Endodermal cell (in vitro differentiated cells): Measurements from ENCODE around the gene VPS39. TPM values are rescaled to one million over a fixed set of nuclear protein-coding genes. Genes with fewer than 3 reads are reported as not detected.

Experiments used
- DNase-seq: peaks from one replicate; pipeline ENCODE4 v3.0.0-alpha.2; 2017
- H3K27ac ChIP-seq: 2 replicates; pipeline ENCODE4 v1.5.1; 2013; ENCODE audit warnings: mild to moderate bottlenecking, low read depth, low read length, moderate library complexity
- H3K27me3 ChIP-seq: 2 replicates; pipeline ENCODE4 v1.6.1; 2013; ENCODE audit warnings: mild to moderate bottlenecking, low read length, moderate library complexity; ENCODE audit not compliant: insufficient read depth, control insufficient read depth, poor library complexity, severe bottlenecking
- H3K36me3 ChIP-seq: 2 replicates; pipeline ENCODE4 v1.7.0; 2013; ENCODE audit warnings: mild to moderate bottlenecking, low read length, moderate library complexity; ENCODE audit not compliant: control insufficient read depth, insufficient read depth
- H3K4me1 ChIP-seq: one replicate; pipeline ENCODE4 v1.7.0; 2013; ENCODE audit warnings: low read length; ENCODE audit not compliant: control insufficient read depth, insufficient read depth
- H3K4me3 ChIP-seq: 2 replicates; pipeline ENCODE4 v1.5.1; 2013; ENCODE audit warnings: mild to moderate bottlenecking, low read length, moderate library complexity
- H3K9ac ChIP-seq: 2 replicates; pipeline ENCODE4 v1.6.1; 2013; ENCODE audit warnings: mild to moderate bottlenecking, low read length, moderate library complexity; ENCODE audit not compliant: poor library complexity, severe bottlenecking; ENCODE audit errors: extremely low read depth
- H3K9me3 ChIP-seq: 2 replicates; pipeline ENCODE4 v1.6.1; 2013; ENCODE audit warnings: mild to moderate bottlenecking, low read length, moderate library complexity; ENCODE audit not compliant: control insufficient read depth
- H3K27ac Mint-ChIP-seq: 2 replicates; pipeline ENCODE4 v1.8.0; 2020; ENCODE audit warnings: mixed read lengths
- H3K27me3 Mint-ChIP-seq: 2 replicates; pipeline ENCODE4 v1.8.0; 2021; ENCODE audit warnings: mild to moderate bottlenecking, mixed read lengths; ENCODE audit not compliant: insufficient read depth
- H3K36me3 Mint-ChIP-seq: 2 replicates; pipeline ENCODE4 v1.8.0; 2020; ENCODE audit warnings: low read depth, mixed read lengths
- H3K4me1 Mint-ChIP-seq: 2 replicates; pipeline ENCODE4 v1.8.0; 2020; ENCODE audit warnings: mixed read lengths
- H3K4me3 Mint-ChIP-seq: 2 replicates; pipeline ENCODE4 v1.8.0; 2020; ENCODE audit warnings: mild to moderate bottlenecking, moderate library complexity, mixed read lengths
- H3K9me3 Mint-ChIP-seq: 2 replicates; pipeline ENCODE4 v1.8.0; 2020; ENCODE audit warnings: mild to moderate bottlenecking, mixed read lengths
- WGBS, 2 experiments: methylation state at CpG; one replicate each; pipeline versions ENCODE4 v1.1.5 to v1.1.7; 2013; ENCODE audit warnings: missing lambda C conversion rate in 2 of 2, mixed read lengths in 1 of 2; ENCODE audit not compliant: insufficient coverage in 1 of 2, insufficient read length in 1 of 2; 5-methylcytosine and 5-hydroxymethylcytosine counted together
- total RNA-seq, 2 donors: library from RNA; stranded (reverse); fragmentation: NEBNext Ultra II Directional in 1 of 2; extraction: Animal tissue kit (Norgen Biotek cat#: 25700) in 1 of 2; gene quantifications; 2 replicates in 1 of 2; 3 replicates in 1 of 2; pipeline ENCODE4 v1.2.1, GENCODE V29; 2021
- TF ChIP-seq, protein P1 (sequence below): fragments of 200-600 bp; sonication (generic); conservative IDR thresholded peaks from 2 replicates; pipeline ENCODE4 v1.5.0; 2021; ENCODE audit warnings: antibody characterized with exemption, mild to moderate bottlenecking

VPS39 gene
- total RNA-seq, 2 donors from 2014 or later, result 60.4 to 69.8 TPM

DNA sequence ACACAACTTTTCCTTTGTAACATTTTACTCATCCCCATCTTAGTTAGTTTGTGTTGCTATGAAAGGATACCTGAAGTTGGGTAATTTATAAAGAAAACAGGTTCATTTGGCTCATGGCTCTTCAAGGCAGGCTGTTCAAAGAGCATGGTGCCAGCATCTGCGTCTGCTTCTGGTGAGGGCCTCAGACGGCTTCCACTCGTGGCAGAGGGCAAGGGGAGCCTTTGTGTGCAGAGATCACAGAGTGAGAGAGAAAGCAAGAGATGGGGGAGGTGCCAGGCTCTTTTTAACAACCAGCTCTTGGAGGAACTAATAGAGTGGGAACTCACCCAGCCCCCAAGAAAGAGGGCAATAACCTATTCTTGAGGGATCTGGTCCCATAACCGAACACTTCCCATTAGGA is 74.7 kb downstream of the VPS39 start:
- H3K9ac ChIP-seq, result no peak overlapping the region
- H3K27me3 Mint-ChIP-seq, result no peaks in the 10 kb centered on the region
- peak; percentile 38 for DNase-seq
- H3K27me3 ChIP-seq, result no peaks in the 10 kb centered on the region
- no peak overlapping the region for H3K4me3 Mint-ChIP-seq
- WGBS, 2 experiments, result 85% methylated on average over 4 of the region's 4 CpGs; no CpG with 5 or more reads in 1 of the 2 experiments
- H3K4me1 Mint-ChIP-seq, result no peaks in the 10 kb centered on the region
- peaks cover 6% of the 10 kb centered on the region for H3K9me3 ChIP-seq
- TF ChIP-seq, protein P1, sequence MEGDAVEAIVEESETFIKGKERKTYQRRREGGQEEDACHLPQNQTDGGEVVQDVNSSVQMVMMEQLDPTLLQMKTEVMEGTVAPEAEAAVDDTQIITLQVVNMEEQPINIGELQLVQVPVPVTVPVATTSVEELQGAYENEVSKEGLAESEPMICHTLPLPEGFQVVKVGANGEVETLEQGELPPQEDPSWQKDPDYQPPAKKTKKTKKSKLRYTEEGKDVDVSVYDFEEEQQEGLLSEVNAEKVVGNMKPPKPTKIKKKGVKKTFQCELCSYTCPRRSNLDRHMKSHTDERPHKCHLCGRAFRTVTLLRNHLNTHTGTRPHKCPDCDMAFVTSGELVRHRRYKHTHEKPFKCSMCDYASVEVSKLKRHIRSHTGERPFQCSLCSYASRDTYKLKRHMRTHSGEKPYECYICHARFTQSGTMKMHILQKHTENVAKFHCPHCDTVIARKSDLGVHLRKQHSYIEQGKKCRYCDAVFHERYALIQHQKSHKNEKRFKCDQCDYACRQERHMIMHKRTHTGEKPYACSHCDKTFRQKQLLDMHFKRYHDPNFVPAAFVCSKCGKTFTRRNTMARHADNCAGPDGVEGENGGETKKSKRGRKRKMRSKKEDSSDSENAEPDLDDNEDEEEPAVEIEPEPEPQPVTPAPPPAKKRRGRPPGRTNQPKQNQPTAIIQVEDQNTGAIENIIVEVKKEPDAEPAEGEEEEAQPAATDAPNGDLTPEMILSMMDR, result no peak
- no peak overlapping the region for H3K4me3 ChIP-seq
- no peak overlapping the region for H3K27ac ChIP-seq
- H3K27ac Mint-ChIP-seq, result no peak overlapping the region
- H3K9me3 Mint-ChIP-seq, result peaks cover 5% of the 10 kb centered on the region
- no peaks in the 10 kb centered on the region for H3K36me3 Mint-ChIP-seq
- no peaks in the 10 kb centered on the region for H3K36me3 ChIP-seq
- H3K4me1 ChIP-seq, result no peaks in the 10 kb centered on the region

DNA sequence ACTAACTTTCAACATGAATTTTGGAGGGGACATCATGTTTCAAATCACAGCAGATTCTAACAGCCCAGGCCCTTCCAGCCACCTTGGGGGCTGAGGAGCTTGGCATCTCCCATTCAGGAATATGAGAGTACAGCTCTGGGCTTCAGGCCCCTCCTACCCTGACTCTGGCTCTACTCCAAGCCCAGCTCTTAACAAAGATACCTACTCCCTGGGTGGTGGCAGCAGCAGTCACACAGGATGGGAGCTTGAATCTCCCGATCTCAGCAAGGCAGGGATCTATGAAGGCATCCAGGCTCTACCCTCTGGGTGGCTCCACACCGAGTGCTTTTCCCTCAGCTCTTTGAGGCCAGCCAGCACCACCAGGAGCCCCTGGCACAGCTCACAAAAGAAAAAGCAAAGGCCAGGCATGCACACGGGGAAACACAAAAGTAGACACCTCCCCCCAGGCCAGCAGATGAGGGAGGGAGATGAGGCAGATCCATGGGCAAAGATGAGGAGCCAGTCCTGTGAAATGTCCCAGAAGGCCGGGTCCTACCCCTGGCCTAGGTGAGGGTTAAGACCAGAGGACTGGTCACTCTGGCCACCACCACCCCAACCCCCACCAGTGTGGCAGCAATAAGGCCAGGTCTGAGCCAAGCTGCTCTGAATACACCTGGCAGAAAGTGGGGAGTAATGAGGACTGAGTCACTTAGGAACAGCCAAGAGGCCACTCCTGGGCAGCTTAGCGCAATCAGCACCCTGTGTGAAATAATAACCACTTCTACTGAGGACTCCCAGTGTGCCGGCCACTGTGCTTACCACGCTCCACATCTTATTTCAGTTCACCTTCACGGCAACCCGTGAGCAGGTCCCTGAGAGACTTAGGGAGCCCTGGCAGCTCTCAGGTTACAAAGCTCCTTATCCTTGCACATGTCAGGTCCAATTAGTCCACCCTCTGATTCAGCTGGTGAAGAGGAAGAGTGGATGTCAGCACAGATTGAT is 76.0 kb downstream of the VPS39 start:
- no peaks in the 10 kb centered on the region for H3K27me3 Mint-ChIP-seq
- DNase-seq, result peak; percentile 53

DNA sequence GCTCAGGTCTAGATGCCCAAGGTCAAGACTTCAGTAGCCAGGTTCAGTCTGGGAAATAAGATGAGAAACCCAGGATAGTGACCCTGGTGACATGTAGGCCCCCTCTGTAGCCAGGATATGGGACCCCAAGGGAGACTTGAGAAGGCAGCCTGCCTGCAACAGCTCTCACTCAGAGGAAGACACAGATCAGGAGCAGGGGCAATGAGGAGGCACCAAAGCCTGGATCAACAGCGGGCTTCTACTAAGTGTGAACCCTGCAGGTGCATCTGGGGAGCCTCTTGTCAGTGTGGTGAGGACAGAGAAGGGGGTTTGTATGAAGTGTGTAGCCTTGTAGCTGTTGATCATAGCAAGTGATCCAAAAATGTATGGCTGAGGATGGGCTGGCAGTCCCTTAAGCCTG is 77.1 kb downstream of the VPS39 start:
- TF ChIP-seq, protein P1, result no peak
- no peak overlapping the region for H3K9ac ChIP-seq
- no peaks in the 10 kb centered on the region for H3K9me3 ChIP-seq
- Mint-ChIP-seq H3K27ac (no peak overlapping the region), H3K9me3 (no peaks in the 10 kb centered on the region), H3K36me3 (no peaks in the 10 kb centered on the region), H3K4me3 (no peak overlapping the region), H3K27me3 (no peaks in the 10 kb centered on the region), H3K4me1 (no peaks in the 10 kb centered on the region)
- no peaks in the 10 kb centered on the region for H3K36me3 ChIP-seq
- WGBS, 2 experiments, result 97 to 100% methylated on average over 1 of the region's 1 CpG
- no peak for DNase-seq
- H3K4me1 ChIP-seq, result no peaks in the 10 kb centered on the region
- H3K27me3 ChIP-seq, result no peaks in the 10 kb centered on the region
- no peak overlapping the region for H3K27ac ChIP-seq
- no peak overlapping the region for H3K4me3 ChIP-seq

More for the DNA sequence above, 76.0 kb downstream of the VPS39 start:
- Mint-ChIP-seq H3K36me3 (no peaks in the 10 kb centered on the region), H3K9me3 (no peaks in the 10 kb centered on the region), H3K4me3 (no peak overlapping the region), H3K4me1 (no peaks in the 10 kb centered on the region), H3K27ac (no peak overlapping the region)
- H3K9ac ChIP-seq, result no peak overlapping the region
- H3K27me3 ChIP-seq, result no peaks in the 10 kb centered on the region
- no peaks in the 10 kb centered on the region for H3K36me3 ChIP-seq
- WGBS, 2 experiments, result 83 to 91% methylated on average over 5 to 9 of the region's 9 CpGs
- H3K27ac ChIP-seq, result no peak overlapping the region
- H3K4me1 ChIP-seq, result no peaks in the 10 kb centered on the region
- H3K4me3 ChIP-seq, result no peak overlapping the region
- H3K9me3 ChIP-seq, result no peaks in the 10 kb centered on the region
- TF ChIP-seq, protein P1, result no peak
